GM18517 (cell line): Measurements from ENCODE around the gene HSP90AA1.
"Not testable (repeated sequence)": the region's sequence is repeated elsewhere in the genome, so short reads cannot be mapped to it uniquely, and the experiment has no call there.

Source experiments
- ATAC-seq: cut with Tn5 transposase; IDR thresholded peaks from one replicate; pipeline ENCODE4 v1.9.1; 2021; ENCODE audit warnings: mild to moderate bottlenecking, moderate library complexity; ENCODE audit not compliant: unreplicated experiment

Gene HSP90AA1

DNA sequence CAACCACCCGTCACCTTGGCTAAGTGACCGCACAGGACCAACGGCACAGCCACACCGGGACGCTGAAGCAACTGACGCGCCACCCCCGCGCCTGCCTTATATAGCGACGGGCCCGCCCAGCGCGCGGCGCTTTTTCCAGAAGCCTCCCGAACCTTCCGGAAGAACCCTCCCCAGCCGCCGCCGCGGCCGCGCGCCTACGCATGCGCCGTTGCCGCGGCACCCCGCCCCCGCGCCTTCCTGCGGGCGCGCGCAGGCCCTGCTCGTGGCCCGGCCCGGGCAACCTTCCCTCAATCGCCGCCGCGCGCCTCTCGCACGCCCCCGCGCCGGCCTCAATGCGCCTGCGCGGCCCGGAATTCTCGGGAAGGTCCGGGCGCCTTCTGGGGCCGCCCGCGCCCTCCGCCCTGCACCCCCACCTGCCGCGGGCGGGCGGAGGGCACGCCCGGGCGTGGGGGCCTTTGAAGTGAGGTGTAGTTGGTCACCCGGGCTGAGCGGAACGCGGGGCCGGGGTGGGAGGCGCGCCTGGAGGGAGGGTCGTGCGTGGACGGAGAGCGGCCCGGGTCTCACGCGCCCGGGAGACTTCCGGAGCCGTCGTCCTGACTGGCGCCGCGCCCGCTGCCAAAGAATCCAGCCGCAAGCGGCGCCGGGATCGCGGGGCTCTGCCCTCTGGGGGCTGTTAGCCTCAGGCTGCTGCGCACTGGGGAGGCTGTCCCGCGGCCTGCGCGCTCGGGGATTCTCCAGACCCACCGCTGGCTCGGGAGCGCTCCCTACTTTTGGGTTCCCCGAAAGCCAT, at the start of gene HSP90AA1:
TSS of gene HSP90AA1 (minus strand) at position 73 of the 790 bp plus-strand sequence. CDS start 666 bp downstream, outside the sequence.
- ATAC-seq: peak; percentile 74

DNA sequence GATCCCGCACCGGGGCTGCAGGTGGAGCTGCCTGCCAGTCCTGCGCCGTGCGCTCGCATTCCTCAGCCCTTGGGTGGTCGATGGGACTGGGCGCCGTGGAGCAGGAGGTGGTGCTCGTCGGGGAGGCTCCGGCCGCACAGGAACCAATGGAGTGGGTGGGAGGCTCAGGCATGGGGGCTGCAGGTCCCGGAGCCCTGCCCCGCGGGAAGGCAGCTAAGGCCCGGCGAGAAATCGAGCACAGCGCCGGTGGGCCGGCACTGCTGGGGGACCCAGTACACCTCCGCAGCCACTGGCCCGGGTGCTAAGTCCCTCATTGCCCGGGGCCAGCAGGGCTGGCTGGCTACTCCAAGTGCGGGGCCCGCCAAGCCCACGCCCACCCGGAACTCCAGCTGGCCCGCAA, 48.6 kb upstream of the HSP90AA1 start:
- ATAC-seq: not testable (repeated sequence)

- not testable (repeated sequence) for ATAC-seq
Observed at GRCh38 chr14:102134719-102135118, 47.9 kb upstream of the HSP90AA1 start.

GRCh38 chr14:102134021-102134420, 47.2 kb upstream of the HSP90AA1 start:
- ATAC-seq: not testable (repeated sequence)

GRCh38 chr14:102131741-102132140, 44.9 kb upstream of the HSP90AA1 start:
- ATAC-seq: no peak

DNA sequence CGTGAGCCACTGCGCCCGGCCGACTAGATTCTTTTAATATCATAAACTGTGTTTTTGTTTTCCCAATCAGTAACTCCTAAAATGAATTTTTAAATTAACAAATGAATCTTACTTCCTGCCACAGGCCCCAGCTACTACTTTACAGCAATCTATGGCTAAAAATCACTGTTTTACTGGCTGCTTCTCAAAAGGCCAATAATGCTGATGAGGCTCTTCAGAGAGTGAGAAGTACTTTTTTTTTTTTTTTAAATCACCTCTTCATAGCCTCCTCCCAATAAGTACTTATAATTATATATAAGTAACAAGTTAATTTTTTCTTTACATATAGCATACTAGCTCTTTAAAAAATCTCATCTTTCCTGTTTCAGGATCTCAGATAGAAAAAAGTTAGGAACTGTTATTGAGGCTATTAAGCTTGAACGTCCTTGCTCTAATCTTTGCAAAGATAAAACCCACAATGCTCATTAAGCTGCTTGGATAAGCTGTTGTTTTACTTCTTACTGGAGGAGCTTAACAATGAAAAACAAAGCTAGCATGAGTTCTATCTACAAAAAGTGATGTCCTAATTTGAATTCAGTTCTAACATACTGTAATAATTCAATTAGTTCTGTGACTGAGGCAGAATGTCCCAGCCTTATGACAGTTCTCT, 40.1 kb upstream of the HSP90AA1 start:
- no peak for ATAC-seq

GRCh38 chr14:102125546-102125945, 38.7 kb upstream of the HSP90AA1 start:
- no peak for ATAC-seq

DNA sequence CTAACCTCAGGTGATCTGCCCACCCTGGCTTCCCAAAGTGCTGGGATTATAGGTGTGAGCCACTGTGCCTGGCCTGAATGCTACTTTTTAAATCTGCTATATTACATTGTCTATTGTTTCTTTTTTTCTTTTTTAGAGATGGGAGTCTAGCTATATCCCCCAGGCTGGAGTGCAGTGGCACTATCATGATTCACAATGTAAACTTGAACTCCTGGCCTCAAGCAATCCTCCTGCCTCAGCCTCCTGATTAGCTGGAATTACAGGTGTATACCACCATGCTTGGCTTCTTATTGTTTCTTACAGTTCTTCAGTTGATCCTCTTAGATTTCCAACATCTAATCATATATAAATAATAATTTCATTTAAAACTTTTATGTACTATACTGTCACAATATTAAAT, 37.6 kb upstream of the HSP90AA1 start:
- no peak for ATAC-seq

GRCh38 chr14:102121567-102121966, 34.7 kb upstream of the HSP90AA1 start:
- no peak for ATAC-seq

DNA sequence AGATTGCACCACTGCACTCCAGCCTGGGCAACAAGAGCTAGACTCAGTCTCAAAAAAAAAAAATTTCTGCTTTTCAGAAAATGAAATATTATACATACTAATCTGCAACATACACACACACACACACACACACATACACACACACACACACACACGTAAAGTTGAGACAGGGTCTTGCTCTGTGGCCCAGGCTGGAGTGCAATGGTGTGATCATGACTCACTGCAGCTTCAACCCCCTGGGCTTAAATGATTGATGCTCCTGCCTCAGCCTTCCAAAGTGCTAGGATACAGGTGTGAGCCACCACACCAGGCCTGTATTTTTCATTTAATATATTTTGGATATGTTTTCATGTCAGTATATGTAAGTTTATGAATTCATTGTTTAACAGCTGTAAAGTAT, 34.0 kb upstream of the HSP90AA1 start:
- no peak for ATAC-seq

GRCh38 chr14:102117852-102118251, 31.0 kb upstream of the HSP90AA1 start:
- no peak for ATAC-seq

- no peak for ATAC-seq
Observed at GRCh38 chr14:102116361-102117180, 29.7 kb upstream of the HSP90AA1 start.

- ATAC-seq: no peak
Observed at GRCh38 chr14:102111101-102111500, 24.3 kb upstream of the HSP90AA1 start.

DNA sequence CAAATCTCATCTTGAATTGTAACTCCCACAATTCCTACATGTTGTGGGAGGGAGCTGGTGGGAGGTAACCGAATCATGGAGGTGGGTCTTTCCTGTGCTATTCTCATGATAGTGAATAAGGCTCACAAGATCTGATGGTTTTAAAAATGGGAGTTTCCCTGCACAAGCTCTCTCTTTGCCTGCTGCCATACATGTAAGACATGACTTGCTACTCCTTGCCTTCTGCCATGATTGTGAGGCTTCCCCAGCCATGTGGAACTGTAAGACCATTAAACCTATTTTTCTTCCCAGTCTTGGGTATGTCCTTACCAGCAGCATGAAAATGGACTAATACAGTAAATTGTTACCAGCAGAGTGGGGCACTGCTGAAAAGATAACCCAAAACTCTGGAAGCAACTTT, 22.5 kb upstream of the HSP90AA1 start:
- not testable (repeated sequence) for ATAC-seq

- no peak for ATAC-seq
Observed at GRCh38 chr14:102105369-102105768, 18.5 kb upstream of the HSP90AA1 start.

DNA sequence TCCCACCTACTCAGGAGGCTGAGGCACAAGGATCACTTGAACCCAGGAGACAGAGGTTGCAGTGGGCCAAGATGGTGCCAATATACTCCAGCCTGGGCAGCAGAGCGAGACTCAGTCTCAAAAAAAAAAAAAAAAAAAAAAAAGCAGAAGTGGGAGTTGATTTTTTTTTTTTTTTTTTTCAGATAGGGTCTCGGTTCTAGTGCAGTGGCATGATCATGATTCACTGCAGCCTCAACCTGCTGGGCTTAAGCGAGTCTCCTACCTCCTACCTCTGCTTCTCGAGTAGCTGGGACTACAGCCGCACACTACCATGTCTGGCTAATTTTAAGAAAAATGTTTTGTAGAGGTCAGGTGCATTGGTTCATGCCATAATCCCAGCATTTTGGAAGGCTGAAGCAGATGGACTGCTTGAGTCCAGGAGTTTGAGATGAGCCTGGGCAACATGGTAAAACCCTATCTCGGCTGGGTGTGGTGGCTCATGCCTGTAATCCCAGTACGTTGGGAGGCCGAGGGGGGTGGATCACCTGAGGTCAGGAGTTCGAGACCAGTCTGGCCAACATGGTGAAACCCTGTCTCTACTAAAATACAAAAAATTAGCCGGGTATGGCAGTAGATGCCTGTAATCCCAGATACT, 16.3 kb upstream of the HSP90AA1 start:
- peak; percentile 69 for ATAC-seq

- ATAC-seq: no peak
Observed at GRCh38 chr14:102097441-102098135, 10.7 kb upstream of the HSP90AA1 start.

DNA sequence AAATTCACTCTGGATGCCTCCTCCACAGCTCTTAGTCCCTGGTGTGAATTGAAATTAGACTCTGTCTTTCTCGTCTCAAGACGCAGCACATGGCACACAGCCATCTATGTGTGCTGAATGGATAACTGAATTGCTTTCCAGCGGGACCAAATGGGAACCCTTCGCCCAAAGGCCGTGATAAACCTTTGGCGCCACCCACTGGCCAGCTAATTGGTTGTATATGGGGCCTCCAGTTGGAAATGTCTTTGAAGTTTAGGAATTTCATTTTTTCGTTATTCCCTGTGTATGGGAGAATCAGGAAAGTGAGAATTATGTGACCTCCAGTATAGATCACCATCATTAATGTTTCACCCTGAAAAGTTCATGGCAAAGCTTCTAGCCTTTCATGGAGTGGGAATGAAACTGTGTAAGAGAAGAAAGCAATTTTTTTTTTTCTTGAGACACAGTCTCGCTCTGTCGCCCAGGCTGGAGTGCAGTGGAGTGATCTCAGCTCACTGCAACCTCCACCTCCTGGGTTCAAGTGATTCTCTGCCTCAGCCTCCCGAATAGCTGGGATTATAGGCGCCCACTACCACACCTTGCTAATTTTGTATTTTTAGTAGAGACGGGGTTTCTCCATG, 9.8 kb upstream of the HSP90AA1 start:
- no peak for ATAC-seq

DNA sequence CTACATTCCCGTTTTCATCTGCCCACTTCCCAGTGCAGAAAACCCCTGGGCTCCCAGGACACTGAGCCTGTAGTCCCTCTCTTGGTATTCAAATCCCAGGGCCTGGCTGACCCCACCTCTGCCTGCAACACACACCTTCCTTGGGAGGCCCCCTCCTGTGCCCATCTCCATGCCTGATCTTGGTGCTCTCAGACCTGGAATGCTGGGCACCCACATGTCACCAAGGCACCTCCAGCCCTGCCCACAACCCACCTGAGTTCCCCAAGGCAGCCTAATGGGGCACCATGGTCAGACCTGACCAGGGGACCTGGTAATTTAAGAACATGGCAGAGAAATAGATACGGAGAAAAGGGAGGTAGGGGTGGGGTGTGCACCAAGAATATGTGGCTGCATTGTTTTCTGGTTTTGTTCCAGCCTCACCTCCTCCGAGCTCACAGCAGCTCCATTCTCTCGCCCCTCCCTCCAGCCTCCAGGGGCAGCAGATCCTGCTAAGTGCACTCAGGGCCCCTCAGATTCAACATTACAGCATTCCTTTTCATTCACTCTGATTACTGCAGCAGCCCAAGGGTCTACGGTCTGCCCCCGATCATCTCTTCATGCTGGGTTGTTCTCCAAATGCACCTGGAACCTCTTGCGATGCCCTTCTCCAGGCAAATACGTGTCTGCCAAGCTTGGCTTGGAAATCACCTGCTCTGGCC, 9.2 kb upstream of the HSP90AA1 start:
- no peak for ATAC-seq
